DOHH2 (cell line): ENCODE data around the gene NPRL2.

Source experiments
- CTCF ChIP-seq: fragments of 200-600 bp; sonication (generic); IDR thresholded peaks from one replicate; pipeline ENCODE4 v1.5.1; 2014; ENCODE audit warnings: antibody characterized with exemption, mild to moderate bottlenecking, low read depth, low read length; ENCODE audit not compliant: poor library complexity, severe bottlenecking
- EZH2phosphoT487 ChIP-seq: fragments of 200-600 bp; sonication (generic); IDR thresholded peaks from 2 replicates; pipeline ENCODE4 v1.6.1; 2017; ENCODE audit warnings: borderline replicate concordance, mild to moderate bottlenecking, antibody characterized with exemption, low read length, moderate library complexity, mixed read lengths

GRCh38 chr3:50325113-50325480, 25.5 kb downstream of the NPRL2 start:
- TF ChIP-seq CTCF (no peak), EZH2phosphoT487 (no peak)
